Measurements from ENCODE around the gene OR7A10.
"Not testable (repeated sequence)": the region's sequence is repeated elsewhere in the genome, so short reads cannot be mapped to it uniquely, and the experiment has no call there.

The OR7A10 gene

GRCh38 chr19:14826006-14826405 is 22.7 kb downstream of the OR7A10 start:
- no peaks in the 10 kb centered on the region for H3K36me3 ChIP-seq (ENCODE audit: control insufficient read depth, insufficient read depth, low read length)
- H3K27me3 ChIP-seq (ENCODE audit: control insufficient read depth, insufficient read depth, low read length) = no peaks in the 10 kb centered on the region
- no peak overlapping the region for H3K4me3 ChIP-seq (ENCODE audit: low read length)
- H3K9ac ChIP-seq (ENCODE audit: low read length) = no peak overlapping the region
- H3K9me3 ChIP-seq (ENCODE audit: control insufficient read depth, low read length) = no peaks in the 10 kb centered on the region
- no peaks in the 10 kb centered on the region for H3K4me1 ChIP-seq (ENCODE audit: control insufficient read depth, insufficient read depth, low read length)

GRCh38 chr19:14821937-14822336 is 26.8 kb downstream of the OR7A10 start:
- no peaks in the 10 kb centered on the region for H3K9me3 ChIP-seq (ENCODE audit: control insufficient read depth, low read length)
- no peak overlapping the region for H3K9ac ChIP-seq (ENCODE audit: low read length)
- H3K4me3 ChIP-seq (ENCODE audit: low read length) = no peak overlapping the region
- no peaks in the 10 kb centered on the region for H3K36me3 ChIP-seq (ENCODE audit: control insufficient read depth, insufficient read depth, low read length)
- no peaks in the 10 kb centered on the region for H3K4me1 ChIP-seq (ENCODE audit: control insufficient read depth, insufficient read depth, low read length)
- H3K27me3 ChIP-seq (ENCODE audit: control insufficient read depth, insufficient read depth, low read length) = no peaks in the 10 kb centered on the region

- Histone ChIP-seq H3K4me3 (ENCODE audit: low read length) (no peak overlapping the region), H3K4me1 (ENCODE audit: control insufficient read depth, insufficient read depth, low read length) (no peaks in the 10 kb centered on the region), H3K36me3 (ENCODE audit: control insufficient read depth, insufficient read depth, low read length) (no peaks in the 10 kb centered on the region), H3K27me3 (ENCODE audit: control insufficient read depth, insufficient read depth, low read length) (no peaks in the 10 kb centered on the region), H3K9ac (ENCODE audit: low read length) (no peak overlapping the region), H3K9me3 (ENCODE audit: control insufficient read depth, low read length) (no peaks in the 10 kb centered on the region)
These were observed 30.1 kb downstream of the OR7A10 start for GRCh38 chr19:14818588-14818987.

GRCh38 chr19:14817052-14817451 is 31.7 kb downstream of the OR7A10 start:
- H3K27me3 ChIP-seq (ENCODE audit: control insufficient read depth, insufficient read depth, low read length) = no peaks in the 10 kb centered on the region
- H3K9me3 ChIP-seq (ENCODE audit: control insufficient read depth, low read length) = no peaks in the 10 kb centered on the region
- H3K36me3 ChIP-seq (ENCODE audit: control insufficient read depth, insufficient read depth, low read length) = no peaks in the 10 kb centered on the region
- no peak overlapping the region for H3K4me3 ChIP-seq (ENCODE audit: low read length)
- H3K4me1 ChIP-seq (ENCODE audit: control insufficient read depth, insufficient read depth, low read length) = no peaks in the 10 kb centered on the region
- H3K9ac ChIP-seq (ENCODE audit: low read length) = no peak overlapping the region

GRCh38 chr19:14814982-14815652 is 33.6 kb downstream of the OR7A10 start:
- no peaks in the 10 kb centered on the region for H3K36me3 ChIP-seq (ENCODE audit: control insufficient read depth, insufficient read depth, low read length)
- H3K4me3 ChIP-seq (ENCODE audit: low read length) = no peak overlapping the region
- H3K9me3 ChIP-seq (ENCODE audit: control insufficient read depth, low read length) = no peaks in the 10 kb centered on the region
- H3K9ac ChIP-seq (ENCODE audit: low read length) = no peak overlapping the region
- no peaks in the 10 kb centered on the region for H3K4me1 ChIP-seq (ENCODE audit: control insufficient read depth, insufficient read depth, low read length)
- H3K27me3 ChIP-seq (ENCODE audit: control insufficient read depth, insufficient read depth, low read length) = no peaks in the 10 kb centered on the region

GRCh38 chr19:14809272-14810057 is 39.3 kb downstream of the OR7A10 start:
- Histone ChIP-seq H3K9me3 (ENCODE audit: control insufficient read depth, low read length) (no peaks in the 10 kb centered on the region), H3K27me3 (ENCODE audit: control insufficient read depth, insufficient read depth, low read length) (no peaks in the 10 kb centered on the region), H3K4me3 (ENCODE audit: low read length) (no peak overlapping the region), H3K4me1 (ENCODE audit: control insufficient read depth, insufficient read depth, low read length) (no peaks in the 10 kb centered on the region), H3K9ac (ENCODE audit: low read length) (no peak overlapping the region), H3K36me3 (ENCODE audit: control insufficient read depth, insufficient read depth, low read length) (no peaks in the 10 kb centered on the region)

- no peak overlapping the region for H3K9ac ChIP-seq (ENCODE audit: low read length)
- H3K4me1 ChIP-seq (ENCODE audit: control insufficient read depth, insufficient read depth, low read length) = no peaks in the 10 kb centered on the region
- H3K27me3 ChIP-seq (ENCODE audit: control insufficient read depth, insufficient read depth, low read length) = no peaks in the 10 kb centered on the region
- no peaks in the 10 kb centered on the region for H3K9me3 ChIP-seq (ENCODE audit: control insufficient read depth, low read length)
- H3K4me3 ChIP-seq (ENCODE audit: low read length) = no peak overlapping the region
- no peaks in the 10 kb centered on the region for H3K36me3 ChIP-seq (ENCODE audit: control insufficient read depth, insufficient read depth, low read length)
These were observed 44.0 kb downstream of the OR7A10 start for GRCh38 chr19:14804765-14805164.

- no peak overlapping the region for H3K4me3 ChIP-seq (ENCODE audit: low read length)
- no peak overlapping the region for H3K9ac ChIP-seq (ENCODE audit: low read length)
- H3K9me3 ChIP-seq (ENCODE audit: control insufficient read depth, low read length) = no peaks in the 10 kb centered on the region
- H3K27me3 ChIP-seq (ENCODE audit: control insufficient read depth, insufficient read depth, low read length) = no peaks in the 10 kb centered on the region
- no peaks in the 10 kb centered on the region for H3K4me1 ChIP-seq (ENCODE audit: control insufficient read depth, insufficient read depth, low read length)
- H3K36me3 ChIP-seq (ENCODE audit: control insufficient read depth, insufficient read depth, low read length) = no peaks in the 10 kb centered on the region
These were observed 50.0 kb downstream of the OR7A10 start for GRCh38 chr19:14798760-14799159.

- H3K4me1 ChIP-seq (ENCODE audit: control insufficient read depth, insufficient read depth, low read length) = no peaks in the 10 kb centered on the region
- H3K9me3 ChIP-seq (ENCODE audit: control insufficient read depth, low read length) = no peaks in the 10 kb centered on the region
- H3K27me3 ChIP-seq (ENCODE audit: control insufficient read depth, insufficient read depth, low read length) = no peaks in the 10 kb centered on the region
- H3K9ac ChIP-seq (ENCODE audit: low read length) = no peak overlapping the region
- H3K4me3 ChIP-seq (ENCODE audit: low read length) = no peak overlapping the region
- H3K36me3 ChIP-seq (ENCODE audit: control insufficient read depth, insufficient read depth, low read length) = no peaks in the 10 kb centered on the region
These were observed 52.7 kb downstream of the OR7A10 start for GRCh38 chr19:14796021-14796420.

GRCh38 chr19:14795078-14795721 is 53.5 kb downstream of the OR7A10 start:
- no peaks in the 10 kb centered on the region for H3K36me3 ChIP-seq (ENCODE audit: control insufficient read depth, insufficient read depth, low read length)
- H3K4me3 ChIP-seq (ENCODE audit: low read length) = no peak overlapping the region
- no peaks in the 10 kb centered on the region for H3K27me3 ChIP-seq (ENCODE audit: control insufficient read depth, insufficient read depth, low read length)
- H3K4me1 ChIP-seq (ENCODE audit: control insufficient read depth, insufficient read depth, low read length) = no peaks in the 10 kb centered on the region
- no peaks in the 10 kb centered on the region for H3K9me3 ChIP-seq (ENCODE audit: control insufficient read depth, low read length)
- no peak overlapping the region for H3K9ac ChIP-seq (ENCODE audit: low read length)

GRCh38 chr19:14792250-14792649 is 56.5 kb downstream of the OR7A10 start:
- not testable (repeated sequence) for H3K9ac ChIP-seq (ENCODE audit: low read length); H3K4me3 ChIP-seq (ENCODE audit: low read length); H3K27me3 ChIP-seq (ENCODE audit: control insufficient read depth, insufficient read depth, low read length); H3K9me3 ChIP-seq (ENCODE audit: control insufficient read depth, low read length); H3K4me1 ChIP-seq (ENCODE audit: control insufficient read depth, insufficient read depth, low read length); H3K36me3 ChIP-seq (ENCODE audit: control insufficient read depth, insufficient read depth, low read length)
